GM15510 (cell line): ENCODE measurements around the gene TNFRSF25.

Experiments
- POLR2A ChIP-seq: IDR thresholded peaks from 3 replicates; pipeline ENCODE4 v1.6.1; 2011; ENCODE audit warnings: borderline replicate concordance; ENCODE audit not compliant: insufficient read length; ENCODE audit errors: extremely low read depth

Gene TNFRSF25

DNA sequence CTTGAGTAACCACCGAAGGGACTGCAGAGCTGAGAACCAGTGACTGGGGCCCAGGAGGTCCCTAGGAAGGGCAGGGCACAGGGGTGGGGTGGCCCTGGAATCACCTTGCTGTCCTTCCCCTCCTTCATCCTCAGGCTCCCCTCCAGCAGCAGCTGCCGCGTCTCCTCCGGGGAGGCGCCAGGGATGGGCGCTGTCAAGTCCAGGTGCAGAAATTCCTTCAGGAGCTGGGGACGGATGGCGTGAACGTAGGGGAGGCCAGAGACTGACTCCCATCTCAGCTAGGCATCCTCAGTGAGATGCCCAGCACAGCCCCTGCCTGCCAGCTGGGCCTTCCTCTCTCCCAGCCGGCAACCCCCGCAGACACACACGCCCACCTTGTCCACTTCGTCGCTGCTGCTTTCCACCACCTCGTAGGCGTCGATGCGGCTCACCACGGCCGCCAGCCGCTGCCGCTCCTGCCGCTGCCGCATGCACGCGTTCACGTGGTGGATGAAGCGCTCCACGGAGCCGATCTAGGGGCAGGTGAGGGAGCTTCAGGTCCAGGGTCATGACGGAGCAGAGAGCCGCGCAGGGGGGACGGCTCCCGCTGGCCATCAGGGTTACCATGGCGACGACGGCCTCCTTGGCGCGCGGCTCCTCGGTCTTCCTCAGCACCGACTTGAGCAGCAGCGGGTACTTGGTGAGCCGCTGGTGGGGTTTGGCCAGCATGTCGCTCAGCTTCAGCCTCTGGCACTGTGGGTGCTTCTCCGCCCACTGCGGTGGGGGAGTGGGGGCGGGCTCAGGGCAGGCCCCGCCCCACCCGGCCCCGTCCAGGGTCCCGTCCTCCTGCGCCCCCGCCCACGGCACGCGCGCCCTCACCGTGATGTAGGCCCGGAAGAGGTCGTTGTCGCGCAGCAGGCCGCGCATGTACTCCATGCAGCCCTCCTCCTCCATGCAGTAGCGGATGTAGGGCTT lies 4.4 kb upstream of the TNFRSF25 start:
- no peak for TF ChIP-seq POLR2A

DNA sequence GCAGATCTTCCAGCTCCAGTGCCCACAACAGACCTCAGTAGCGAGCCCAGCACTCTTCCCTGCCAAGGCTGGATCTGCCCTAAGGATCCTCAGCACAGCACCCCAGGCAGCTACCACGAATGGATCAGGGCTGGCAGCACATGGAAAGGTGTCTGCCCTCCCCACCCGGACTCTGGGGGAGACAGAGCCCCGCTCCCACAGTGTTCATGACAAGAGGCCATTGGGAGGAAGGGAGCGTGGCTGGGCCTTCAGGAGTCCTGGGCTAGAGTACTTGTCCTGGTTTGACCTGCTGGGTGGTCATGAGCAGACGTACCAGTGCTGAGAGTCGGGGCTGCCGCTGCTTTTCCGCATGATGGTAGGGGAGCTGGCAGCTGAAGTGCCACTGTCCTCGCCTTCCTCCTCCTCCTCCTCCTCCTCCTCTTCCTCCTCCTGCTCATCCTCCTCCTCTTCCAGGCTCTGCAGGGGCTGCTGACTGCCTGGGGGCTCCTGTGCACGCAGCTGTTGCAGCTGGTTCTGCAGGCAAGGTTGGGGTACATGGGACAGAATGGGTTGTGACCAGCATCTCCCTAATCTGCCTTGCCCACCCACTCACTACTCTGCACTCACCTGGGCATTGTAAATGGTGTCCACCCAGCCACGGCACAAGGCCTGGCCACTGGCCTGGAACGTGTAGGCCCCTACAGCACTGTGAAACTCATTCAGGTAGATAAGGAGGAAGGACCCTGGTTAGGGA lies 2.9 kb upstream of the TNFRSF25 start:
- no peak for TF ChIP-seq POLR2A

DNA sequence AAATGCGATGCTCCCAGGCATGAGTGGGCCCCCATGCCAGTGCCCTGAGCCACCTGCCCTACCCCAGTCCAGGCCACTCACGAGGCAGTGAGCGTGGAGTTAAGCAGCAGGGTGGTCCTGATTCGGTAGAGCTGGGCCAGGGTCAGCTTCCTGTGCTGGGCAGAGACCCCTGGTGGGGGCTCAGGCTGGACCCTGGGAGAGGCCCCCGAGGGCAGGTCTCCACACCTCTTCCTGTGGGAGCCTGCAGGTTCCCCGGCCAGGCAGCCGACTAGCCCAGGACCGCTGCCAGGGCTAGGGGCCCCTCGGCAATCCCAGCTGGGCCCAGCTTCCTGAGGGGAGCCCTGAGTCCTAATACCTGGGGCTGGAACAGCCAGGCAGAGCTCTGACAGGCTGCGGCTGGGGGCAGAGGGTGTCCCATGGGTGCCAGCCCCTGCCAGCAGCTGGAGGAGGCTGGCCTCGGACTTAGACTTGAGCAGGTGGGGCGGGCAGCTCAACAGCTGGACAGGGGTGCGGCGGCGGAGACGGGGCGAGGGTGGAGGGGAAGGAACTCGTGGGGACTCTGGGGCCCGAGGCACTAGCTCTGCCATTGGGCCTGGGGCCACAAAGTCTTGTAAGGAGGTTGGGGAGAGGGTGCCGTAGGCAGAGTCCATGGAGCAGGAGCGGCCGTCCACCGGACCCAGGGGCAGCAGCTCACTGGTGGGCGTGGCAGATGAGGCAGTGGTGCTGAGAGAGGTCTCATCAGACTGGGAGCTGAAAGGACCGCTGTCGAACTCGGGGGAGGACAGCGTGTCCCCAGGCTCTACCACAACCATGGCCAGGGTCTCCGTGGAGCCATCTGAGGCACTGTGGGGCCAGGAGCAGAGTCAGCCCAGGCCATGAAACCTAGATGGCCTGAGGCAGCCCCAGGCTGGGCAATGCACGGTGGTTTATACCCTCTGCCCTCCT lies 2.0 kb upstream of the TNFRSF25 start:
- TF ChIP-seq POLR2A, result no peak

- TF ChIP-seq POLR2A, result no peak
These were observed 1.3 kb upstream of the TNFRSF25 start for GRCh38 chr1:6467224-6467623.

DNA sequence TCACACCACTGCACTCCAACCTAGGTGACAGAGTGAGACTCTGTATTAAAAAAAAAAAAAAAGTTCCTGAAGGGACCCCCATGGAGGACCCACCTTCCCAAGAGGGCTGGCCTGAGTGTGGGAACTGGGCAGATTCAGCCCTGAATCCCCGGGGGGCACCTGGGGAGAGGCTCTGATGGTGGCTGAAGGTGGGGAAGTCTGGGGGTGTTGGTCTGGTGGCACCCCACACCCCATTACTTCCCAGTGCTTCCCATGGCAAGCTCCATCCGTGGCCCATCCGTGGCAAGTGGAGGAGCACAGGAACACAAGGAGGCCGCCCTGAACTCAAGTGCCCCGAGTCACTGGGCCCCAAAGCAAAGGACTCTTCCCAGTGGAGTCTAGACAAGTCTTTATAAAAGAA lies 778 bp upstream of the TNFRSF25 start:
- TF ChIP-seq POLR2A, result no peak

- TF ChIP-seq POLR2A, result no peak
These were observed 440 bp downstream of the TNFRSF25 start for GRCh38 chr1:6465461-6466005.

- TF ChIP-seq POLR2A, result no peak
These were observed 1.1 kb downstream of the TNFRSF25 start for GRCh38 chr1:6464915-6465314.

DNA sequence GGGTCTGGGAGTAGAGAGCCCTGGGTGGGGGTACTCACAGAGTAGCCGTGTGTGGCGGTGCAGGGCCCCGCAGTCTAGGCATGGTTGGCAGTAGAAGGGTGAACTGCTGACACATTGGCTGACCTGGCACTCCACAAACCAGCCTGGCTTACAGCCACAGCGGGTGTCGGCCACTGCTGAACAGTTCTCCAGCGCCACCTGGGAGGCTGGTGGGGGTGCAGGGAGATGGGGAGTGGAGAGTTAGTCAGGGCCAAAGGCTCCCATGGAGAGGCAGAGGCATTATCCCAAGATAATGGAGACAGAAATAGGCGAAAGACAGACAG lies 1.5 kb downstream of the TNFRSF25 start:
- no peak for TF ChIP-seq POLR2A

DNA sequence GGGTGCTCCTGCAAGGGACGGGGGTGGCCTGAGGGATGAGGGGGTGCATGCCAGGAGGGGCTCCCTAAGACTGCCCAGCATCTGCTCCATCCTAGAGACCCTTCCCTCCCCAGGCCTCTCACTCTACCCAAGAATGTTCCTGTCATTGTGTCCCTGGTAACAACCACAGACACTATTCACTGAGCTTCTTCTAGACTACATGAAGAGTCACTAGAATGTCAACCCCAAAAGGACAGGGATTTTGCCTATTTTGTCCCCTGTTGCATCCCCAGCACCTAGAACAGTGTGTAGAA lies 2.9 kb downstream of the TNFRSF25 start:
- TF ChIP-seq POLR2A, result no peak

DNA sequence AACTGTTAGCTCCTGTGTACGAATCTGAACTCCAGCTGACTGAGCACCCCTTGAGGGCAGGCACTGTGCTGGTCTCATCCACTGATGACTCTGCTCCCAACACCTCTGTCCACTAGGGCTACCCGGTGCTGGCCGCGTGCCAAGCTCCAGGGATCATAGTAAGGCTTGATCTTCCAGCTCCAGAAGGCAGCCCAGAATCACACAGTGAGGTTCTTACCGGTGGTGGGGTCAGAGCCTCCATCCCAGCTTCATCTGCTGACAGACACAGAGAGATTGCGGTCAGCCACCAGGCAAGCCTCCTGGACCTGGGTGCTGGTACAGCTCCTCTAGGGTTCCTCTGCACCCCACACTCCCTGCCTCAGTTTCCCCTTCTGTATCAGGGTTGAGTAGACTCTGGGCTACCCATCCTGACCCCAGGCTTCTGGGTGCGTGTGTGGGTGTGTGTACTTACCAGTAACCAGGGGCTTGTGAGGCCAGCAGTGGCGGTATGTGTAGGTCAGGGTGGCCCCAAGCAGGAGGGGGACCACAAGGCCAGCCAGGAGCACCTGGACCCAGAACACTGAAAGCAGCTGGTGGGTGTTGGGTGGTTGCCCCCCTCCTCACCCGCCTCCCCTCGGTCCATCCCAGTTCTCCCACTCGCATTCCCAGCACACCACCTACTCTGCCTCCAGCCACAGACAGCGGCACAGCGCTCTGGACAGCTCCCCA lies 3.4 kb downstream of the TNFRSF25 start:
- TF ChIP-seq POLR2A, result no peak

- no peak for TF ChIP-seq POLR2A
These were observed 4.2 kb downstream of the TNFRSF25 start for GRCh38 chr1:6461538-6462411.

- no peak for TF ChIP-seq POLR2A
These were observed 4.9 kb downstream of the TNFRSF25 start for GRCh38 chr1:6461051-6461530.
